Chondrocyte (in vitro differentiated cells): ENCODE measurements around the gene DNHD1. TPM values are rescaled to one million over a fixed set of nuclear protein-coding genes. Genes with fewer than 3 reads are reported as not detected.

Experiments used
- DNase-seq: peaks from one replicate; pipeline ENCODE4 v3.0.0; 2021; ENCODE audit warnings: mixed read lengths, low spot score
- H3K27ac Mint-ChIP-seq: one replicate; pipeline ENCODE4 v1.8.0; 2021; ENCODE audit warnings: mild to moderate bottlenecking, moderate library complexity, mixed read lengths; ENCODE audit not compliant: unreplicated experiment
- H3K27me3 Mint-ChIP-seq: 2 replicates; pipeline ENCODE4 v1.8.0; 2021; ENCODE audit warnings: low read depth, mixed read lengths
- H3K36me3 Mint-ChIP-seq: 2 replicates; pipeline ENCODE4 v1.8.0; 2021; ENCODE audit warnings: low read depth, mixed read lengths
- H3K4me1 Mint-ChIP-seq: 2 replicates; pipeline ENCODE4 v1.8.0; 2021; ENCODE audit warnings: low read depth, mild to moderate bottlenecking, mixed read lengths
- H3K4me3 Mint-ChIP-seq: one replicate; pipeline ENCODE4 v1.8.0; 2021; ENCODE audit warnings: mild to moderate bottlenecking, moderate library complexity, mixed read lengths; ENCODE audit not compliant: unreplicated experiment
- H3K9me3 Mint-ChIP-seq: 2 replicates; pipeline ENCODE4 v1.8.0; 2021; ENCODE audit warnings: low read depth, mixed read lengths
- long read RNA-seq: library from polyadenylated mRNA; stranded (forward); transcript quantifications from one replicate; pipeline ENCODE4 v2.0.0, GENCODE V29; 2021
- total RNA-seq: library from RNA; stranded (reverse); gene quantifications from 3 replicates; pipeline ENCODE4 v1.2.1, GENCODE V29; 2021
- TF ChIP-seq, protein P1 (sequence below): fragments of 200-600 bp; sonication (generic); IDR thresholded peaks from 2 replicates; pipeline ENCODE4 v1.5.0; 2021; ENCODE audit warnings: antibody characterized with exemption, mild to moderate bottlenecking, moderate library complexity

Gene DNHD1, protein sequence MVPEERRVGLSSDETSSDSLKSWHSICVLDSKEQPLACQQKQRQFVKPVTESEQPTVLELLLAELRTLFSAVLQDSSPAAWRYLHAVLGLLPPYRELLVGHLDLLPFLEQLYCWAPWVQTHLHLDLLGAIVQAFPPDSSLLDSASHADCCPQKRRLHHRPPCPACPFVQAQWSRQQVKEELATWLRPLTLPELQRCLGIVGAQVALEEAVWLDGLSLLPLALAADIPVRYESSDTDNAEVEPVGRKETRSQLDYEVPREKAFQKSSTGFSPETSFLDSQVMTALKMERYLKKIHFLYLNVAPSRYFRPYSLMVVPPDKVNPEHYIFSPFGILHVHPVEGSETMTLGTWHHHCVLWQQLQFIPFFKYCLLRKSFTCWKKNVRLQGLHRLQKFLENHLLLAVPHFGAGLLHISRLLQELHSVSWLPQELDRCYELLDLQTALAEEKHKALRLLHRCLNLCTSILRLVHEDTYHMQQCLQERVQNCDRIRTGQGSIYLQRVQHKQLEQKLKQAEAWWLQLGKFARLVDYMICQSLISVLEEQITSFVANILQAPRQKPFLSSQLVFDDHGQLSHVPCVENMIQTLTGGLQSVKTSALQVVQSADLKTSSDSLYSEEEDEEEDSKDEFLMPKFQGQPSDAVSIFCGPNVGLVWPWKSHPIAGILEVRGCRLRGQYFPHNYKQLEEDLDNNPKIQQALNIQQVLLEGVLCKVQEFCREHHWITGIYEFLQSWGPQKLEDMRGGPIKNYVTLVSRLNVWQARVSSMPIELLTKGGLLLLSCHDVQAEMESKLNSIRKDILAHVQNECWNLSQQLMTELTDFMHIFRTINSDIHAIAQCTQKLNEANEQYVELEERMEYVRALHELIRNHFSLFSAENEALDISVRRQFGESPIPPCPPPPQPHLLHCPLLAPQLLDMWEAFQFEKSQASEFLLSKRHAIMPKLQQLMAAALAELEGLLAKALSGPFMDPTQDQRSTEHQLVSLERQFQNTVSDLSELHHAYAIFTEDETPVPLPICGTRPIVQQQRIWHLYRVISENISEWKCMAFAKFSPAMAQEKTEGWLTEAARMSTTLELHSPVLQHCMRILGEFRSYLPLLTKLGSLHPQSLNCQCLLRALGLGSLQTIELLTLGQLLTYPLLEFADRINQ (N-terminal part only)
- 3.8 to 7.4 TPM (median 5.8 TPM) in 3 replicates for total RNA-seq
- long read RNA-seq, partial matches to known transcripts, result 0 of 4 reads
- long read RNA-seq, other reads (novel, unspliced or antisense), result 4 of 4 reads

DNA sequence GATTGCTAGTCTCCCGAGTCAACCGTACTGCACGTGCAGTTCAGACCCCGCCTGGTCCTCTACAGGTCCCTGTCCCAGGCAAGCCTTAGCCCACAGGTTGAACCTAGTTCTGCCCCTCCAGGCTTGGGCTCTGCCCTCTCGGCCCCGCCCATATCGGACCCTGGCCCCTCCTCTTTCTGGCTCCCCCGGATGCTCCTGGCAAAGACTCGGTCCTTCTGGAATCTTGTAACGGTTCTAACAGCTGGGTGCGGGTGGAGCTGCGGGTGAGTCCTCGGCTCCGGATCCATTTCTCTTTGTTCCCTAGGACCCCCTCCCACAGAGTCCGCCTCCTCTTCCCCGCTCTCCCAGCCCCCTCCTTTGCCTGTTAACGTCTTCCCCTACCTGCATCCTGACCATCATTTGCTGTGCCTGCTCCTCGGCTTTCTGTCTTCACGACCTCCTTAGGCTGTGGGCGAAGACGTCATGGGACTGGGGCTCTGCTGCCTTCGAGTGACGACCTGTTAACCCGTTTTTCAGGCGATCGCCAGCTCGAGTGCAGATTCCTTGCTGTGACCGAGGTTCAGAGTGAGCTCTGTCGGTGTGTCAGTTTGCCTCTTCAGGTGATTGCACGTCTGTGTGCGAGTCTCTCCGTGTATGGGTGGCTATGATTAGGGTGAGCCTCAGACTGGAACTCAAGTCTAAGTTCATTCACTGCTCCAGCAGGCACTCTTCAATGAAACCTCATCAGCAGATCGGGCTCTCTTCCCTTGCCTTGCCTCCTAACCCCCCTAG is at the start of gene DNHD1:
Gene DNHD1, plus strand, starts transcription at position 212 of the 771 bp plus-strand sequence. CDS start 936 bp downstream, outside the sequence.
- no peak for DNase-seq
- no peaks in the 10 kb centered on the region for H3K9me3 Mint-ChIP-seq
- H3K4me1 Mint-ChIP-seq, result peaks cover 5% of the 10 kb centered on the region
- H3K4me3 Mint-ChIP-seq, result no peak within 1 kb of the TSS
- no peak within 1 kb of the TSS for H3K27ac Mint-ChIP-seq
- peaks cover 4% of the 10 kb centered on the region for H3K36me3 Mint-ChIP-seq
- TF ChIP-seq, protein P1, sequence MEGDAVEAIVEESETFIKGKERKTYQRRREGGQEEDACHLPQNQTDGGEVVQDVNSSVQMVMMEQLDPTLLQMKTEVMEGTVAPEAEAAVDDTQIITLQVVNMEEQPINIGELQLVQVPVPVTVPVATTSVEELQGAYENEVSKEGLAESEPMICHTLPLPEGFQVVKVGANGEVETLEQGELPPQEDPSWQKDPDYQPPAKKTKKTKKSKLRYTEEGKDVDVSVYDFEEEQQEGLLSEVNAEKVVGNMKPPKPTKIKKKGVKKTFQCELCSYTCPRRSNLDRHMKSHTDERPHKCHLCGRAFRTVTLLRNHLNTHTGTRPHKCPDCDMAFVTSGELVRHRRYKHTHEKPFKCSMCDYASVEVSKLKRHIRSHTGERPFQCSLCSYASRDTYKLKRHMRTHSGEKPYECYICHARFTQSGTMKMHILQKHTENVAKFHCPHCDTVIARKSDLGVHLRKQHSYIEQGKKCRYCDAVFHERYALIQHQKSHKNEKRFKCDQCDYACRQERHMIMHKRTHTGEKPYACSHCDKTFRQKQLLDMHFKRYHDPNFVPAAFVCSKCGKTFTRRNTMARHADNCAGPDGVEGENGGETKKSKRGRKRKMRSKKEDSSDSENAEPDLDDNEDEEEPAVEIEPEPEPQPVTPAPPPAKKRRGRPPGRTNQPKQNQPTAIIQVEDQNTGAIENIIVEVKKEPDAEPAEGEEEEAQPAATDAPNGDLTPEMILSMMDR, result no peak
- H3K27me3 Mint-ChIP-seq, result no peaks in the 10 kb centered on the region

DNA sequence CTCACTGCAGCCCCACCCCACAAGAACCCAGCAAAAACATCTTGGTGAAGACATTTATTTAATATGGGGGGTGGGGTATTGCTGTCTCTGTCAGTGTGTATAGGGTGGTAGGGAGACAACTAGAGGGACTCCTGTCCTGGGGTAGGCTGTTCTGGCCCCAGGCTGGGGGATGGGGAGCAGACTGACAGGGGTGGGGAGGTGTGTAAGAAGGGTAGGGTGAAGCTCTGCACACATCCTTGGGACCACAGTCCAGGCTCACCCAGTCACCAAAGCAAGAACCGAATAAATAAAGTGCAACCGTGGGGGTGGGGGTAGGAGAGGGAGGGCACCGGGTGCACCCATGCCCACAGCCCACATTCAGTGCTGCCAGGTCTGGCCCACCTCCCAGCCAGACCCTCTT is 48.5 kb upstream of the DNHD1 start:
- Mint-ChIP-seq H3K27ac (no peak overlapping the region), H3K4me1 (peaks cover 14% of the 10 kb centered on the region)
- TF ChIP-seq, protein P1, result no peak

DNA sequence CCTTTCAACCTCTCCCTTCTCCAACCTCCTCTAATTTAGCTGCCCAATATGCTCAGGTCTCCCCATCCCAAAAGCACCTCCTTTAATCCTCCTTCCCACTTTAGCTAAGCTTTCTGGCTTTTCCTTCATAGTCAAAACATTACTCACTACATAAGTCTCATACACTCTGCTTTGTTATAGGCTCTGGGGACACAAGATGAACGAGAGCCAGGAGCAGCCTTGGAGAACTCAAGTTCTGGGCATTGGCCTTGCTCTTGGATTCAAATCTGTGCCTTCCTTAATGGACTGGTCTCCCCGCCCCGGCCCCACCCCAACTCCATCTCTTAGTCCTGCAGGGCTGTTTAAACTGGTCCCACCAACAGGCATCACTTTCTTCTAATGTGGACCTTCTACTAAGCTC is 44.9 kb upstream of the DNHD1 start:
- no peak for DNase-seq
- Mint-ChIP-seq H3K27me3 (no peaks in the 10 kb centered on the region), H3K4me1 (peaks cover 14% of the 10 kb centered on the region), H3K36me3 (peaks cover 27% of the 10 kb centered on the region), H3K4me3 (no peak overlapping the region), H3K27ac (no peak overlapping the region), H3K9me3 (no peaks in the 10 kb centered on the region)
- TF ChIP-seq, protein P1, result no peak

More for the DNA sequence above, 48.5 kb upstream of the DNHD1 start:
- Mint-ChIP-seq H3K36me3 (peaks cover 14% of the 10 kb centered on the region), H3K27me3 (no peaks in the 10 kb centered on the region), H3K9me3 (no peaks in the 10 kb centered on the region), H3K4me3 (no peak overlapping the region)
- no peak for DNase-seq

- no peak for DNase-seq
- H3K27me3 Mint-ChIP-seq, result no peaks in the 10 kb centered on the region
- H3K9me3 Mint-ChIP-seq, result no peaks in the 10 kb centered on the region
- TF ChIP-seq, protein P1, result no peak
- no peak overlapping the region for H3K4me3 Mint-ChIP-seq
- peaks cover 14% of the 10 kb centered on the region for H3K4me1 Mint-ChIP-seq
- no peak overlapping the region for H3K27ac Mint-ChIP-seq
- peaks cover 22% of the 10 kb centered on the region for H3K36me3 Mint-ChIP-seq
These were observed 43.9 kb upstream of the DNHD1 start for GRCh38 chr11:6453152-6453551.
